HCT116 (cell line): ENCODE measurements around the gene GNLY. TPM values are rescaled to one million over a fixed set of nuclear protein-coding genes. Genes with fewer than 3 reads are reported as not detected.

Experiments used
- ATAC-seq: fragments of 200-7000 bp; cut with Tn5 transposase; 2 replicates; pipeline ENCODE4 v1.9.1; 2020; ENCODE audit warnings: mild to moderate bottlenecking, moderate library complexity
- BruUV-seq: library from RNA; stranded (reverse); fragments of 400-500 nt; replicated peaks from 2 replicates; lab custom pipeline; 2021; lab: Mats Ljungman, UMichigan
- CTCF ChIA-PET: fragments of 300-600 bp; sonication (Branson Sonifier 250); formaldehyde crosslinking; loops from one replicate; lab custom pipeline; 2021; ENCODE audit warnings: antibody characterized with exemption; lab: Charles Lee
- POLR2A ChIA-PET: fragments of 300-600, 350-600 bp; sonication (Branson Sonifier 250); formaldehyde crosslinking; loops from one replicate; lab custom pipeline; 2021; ENCODE audit warnings: antibody characterized with exemption; lab: Charles Lee
- RAD21 ChIA-PET, 2 experiments: fragments of 300-600 bp; sonication (Branson Sonifier 250); formaldehyde crosslinking; loops; one replicate each; lab custom pipeline; 2023; ENCODE audit warnings: low total read pairs in 2 of 2; ENCODE audit not compliant: uncharacterized antibody in 2 of 2, unreplicated experiment in 2 of 2, low non-redundant PET in 1 of 2; lab: Charles Lee
- DNase-seq: peaks from one replicate; pipeline ENCODE4 v3.0.0-alpha.2; 2010; ENCODE audit warnings: low read depth, low spot score
- H2AFZ ChIP-seq: fragments of 200-600 bp; shearing (Covaris generic), sonication (generic); 2 replicates; pipeline ENCODE4 v1.6.1; 2017; ENCODE audit warnings: low read depth, mixed run types, mixed read lengths, antibody characterized with exemption, low read length; ENCODE audit not compliant: poor library complexity, severe bottlenecking
- H3K27ac ChIP-seq: 2 replicates; pipeline ENCODE4 v1.5.1; 2012; ENCODE audit warnings: low read depth, low read length
- H3K27me3 ChIP-seq: fragments of 200-600 bp; sonication (generic); 2 replicates; pipeline ENCODE4 v1.6.1; 2016; ENCODE audit warnings: mixed run types, low read length, mixed read lengths; ENCODE audit not compliant: insufficient read depth
- H3K36me3 ChIP-seq, 2 experiments: fragments of 200-500 bp in 1 of 2; fragments of 200-600 bp in 1 of 2; sonication (Bioruptor generic) in 1 of 2; sonication (generic) in 1 of 2; 2 replicates each; pipeline versions ENCODE4 v1.5.1 to v1.6.1; 2014 to 2016; ENCODE audit warnings: low read length in 2 of 2, inconsistent platforms in 1 of 2, mixed read lengths in 1 of 2, mixed run types in 1 of 2; ENCODE audit not compliant: insufficient read depth in 2 of 2, control insufficient read depth in 1 of 2
- H3K4me1 ChIP-seq, 2 experiments: fragments of 200-600 bp in 1 of 2; sonication (generic) in 1 of 2; 2 replicates each; pipeline versions ENCODE4 v1.5.1 to v1.6.1; 2012 to 2017; ENCODE audit warnings: low read length in 2 of 2, inconsistent platforms in 1 of 2, mild to moderate bottlenecking in 1 of 2, mixed read lengths in 1 of 2, mixed run types in 1 of 2, moderate library complexity in 1 of 2; ENCODE audit not compliant: insufficient read depth in 2 of 2, control insufficient read depth in 1 of 2
- H3K4me2 ChIP-seq: fragments of 200-600 bp; sonication (generic); 2 replicates; pipeline ENCODE4 v1.6.1; 2017; ENCODE audit warnings: mixed run types, low read length, mixed read lengths
- H3K4me3 ChIP-seq, 2 experiments: fragments of 200-600 bp in 1 of 2; sonication (generic) in 1 of 2; replicated peaks in 1 of 2; 2 replicates each; pipeline ENCODE4 v1.5.1; 2011 to 2016; ENCODE audit warnings: low read length in 2 of 2, control low read depth in 1 of 2, low read depth in 1 of 2, mild to moderate bottlenecking in 1 of 2, mixed read lengths in 1 of 2, mixed run types in 1 of 2
- H3K79me2 ChIP-seq: fragments of 200-600 bp; sonication (generic); 2 replicates; pipeline ENCODE4 v1.6.1; 2017; ENCODE audit warnings: mild to moderate bottlenecking, mixed run types, low read length, moderate library complexity, mixed read lengths; ENCODE audit not compliant: insufficient read depth
- H3K9ac ChIP-seq: fragments of 200-600 bp; sonication (generic); 2 replicates; pipeline ENCODE4 v1.6.1; 2016; ENCODE audit warnings: low read length, mixed read lengths
- H3K9me2 ChIP-seq: fragments of 200-600 bp; sonication (generic), shearing (Covaris generic); 2 replicates; pipeline ENCODE4 v1.6.1; 2017; ENCODE audit warnings: mixed run types, mild to moderate bottlenecking, moderate library complexity; ENCODE audit not compliant: insufficient read depth
- H3K9me3 ChIP-seq, 2 experiments: fragments of 200-500 bp in 1 of 2; fragments of 200-600 bp in 1 of 2; sonication (Bioruptor generic) in 1 of 2; sonication (generic) in 1 of 2; 2 replicates each; pipeline ENCODE4 v1.6.1; 2014 to 2017; ENCODE audit warnings: low read length in 2 of 2, mixed read lengths in 2 of 2, inconsistent platforms in 1 of 2, low read depth in 1 of 2, mild to moderate bottlenecking in 1 of 2, mixed run types in 1 of 2, moderate library complexity in 1 of 2; ENCODE audit not compliant: control insufficient read depth in 1 of 2, insufficient read depth in 1 of 2
- H4K20me1 ChIP-seq: fragments of 200-600 bp; sonication (generic), shearing (Covaris generic); 2 replicates; pipeline ENCODE4 v1.6.1; 2017; ENCODE audit warnings: mixed run types, mild to moderate bottlenecking, moderate library complexity; ENCODE audit not compliant: insufficient read depth
- ATF3 ChIP-seq: IDR thresholded peaks from 2 replicates; pipeline ENCODE4 v1.6.1; 2012
- EGR1 ChIP-seq: IDR thresholded peaks from 2 replicates; pipeline ENCODE4 v1.6.1; 2012; ENCODE audit warnings: low read depth
- EZH2 ChIP-seq: fragments of 200-600 bp; sonication (generic); IDR thresholded peaks from 2 replicates; pipeline ENCODE4 v1.6.1; 2017; ENCODE audit warnings: antibody characterized with exemption, mixed run types
- EZH2phosphoT487 ChIP-seq: fragments of 200-600 bp; IDR thresholded peaks from 2 replicates; pipeline ENCODE4 v1.6.1; 2018; ENCODE audit warnings: antibody characterized with exemption, borderline replicate concordance
- JUND ChIP-seq: IDR thresholded peaks from 2 replicates; pipeline ENCODE4 v1.6.1; 2012
- POLR2AphosphoS5 ChIP-seq: IDR thresholded peaks from 2 replicates; pipeline ENCODE4 v1.6.1; 2011; ENCODE audit warnings: mild to moderate bottlenecking, low read depth, low read length, moderate library complexity
- YY1 ChIP-seq: IDR thresholded peaks from 2 replicates; pipeline ENCODE4 v1.6.1; 2011; ENCODE audit warnings: low read length, low read depth, moderate library complexity, mild to moderate bottlenecking; ENCODE audit not compliant: insufficient replicate concordance; ENCODE audit errors: extremely low read depth
- intact Hi-C: fragments of 100-400 bp; cut with micrococcal nuclease; formaldehyde crosslinking; loops from 2 replicates; pipeline ENCODE4 v1.10.0; 2022
- total RNA-seq: library from RNA; stranded (reverse); gene quantifications from one replicate; pipeline ENCODE4 v1.2.1, GENCODE V29; 2021; ENCODE audit not compliant: unreplicated experiment

GNLY gene
- total RNA-seq, 1 experiment from 2014 or later = 0.74 TPM

DNA sequence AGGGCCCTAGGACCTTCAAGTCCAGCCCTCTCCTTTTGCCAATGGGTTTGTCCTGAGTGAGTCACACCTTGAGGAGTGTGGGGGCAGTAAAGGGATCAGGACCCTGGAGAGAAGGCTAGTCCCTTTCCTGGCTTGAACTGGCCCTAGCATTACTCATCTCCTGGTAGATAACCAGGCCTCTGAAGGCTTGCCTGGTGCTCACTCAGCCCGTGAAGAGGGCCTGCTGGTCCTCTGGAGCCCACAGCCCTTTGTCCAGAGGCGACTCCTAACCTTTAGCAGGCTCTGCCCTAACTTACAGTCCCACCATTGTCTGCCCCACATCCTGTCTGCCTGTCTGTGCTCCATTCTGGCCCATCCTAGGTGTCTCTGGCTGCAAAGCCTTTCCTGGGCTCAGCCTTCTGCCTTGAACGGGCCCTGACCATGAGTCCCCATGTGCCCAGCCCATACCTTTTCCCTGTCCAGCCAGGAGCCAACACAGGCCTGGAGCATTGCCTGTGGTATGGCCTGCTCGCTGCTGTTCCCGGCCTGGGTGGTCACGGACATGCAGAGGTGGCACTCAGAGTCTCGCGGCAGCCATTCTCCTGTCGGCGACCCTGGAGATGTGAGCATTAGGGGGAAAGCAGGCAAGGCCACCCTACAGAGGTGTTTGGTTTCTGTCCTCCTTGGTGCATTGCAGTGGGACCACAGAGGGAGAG is 31.1 kb upstream of the GNLY start:
- ChIA-PET RAD21 (no interaction called here), POLR2A (no interaction called here)
- H2AFZ ChIP-seq = no peak overlapping the region
- H3K9me2 ChIP-seq = no peaks in the 10 kb centered on the region
- H3K9me3 ChIP-seq = no peaks in the 10 kb centered on the region
- no peak overlapping the region for H3K9ac ChIP-seq
- no peak for TF ChIP-seq YY1
- TF ChIP-seq, all 23 proteins: peak for 0
- intact Hi-C loops = no loop called here
- no peak overlapping the region; the same call in 1 of the 2 replicates for H3K4me2 ChIP-seq
- H3K27me3 ChIP-seq = no peaks in the 10 kb centered on the region
- no peaks in the 10 kb centered on the region for H3K36me3 ChIP-seq
- no peak overlapping the region for H3K4me3 ChIP-seq
- peak; percentile 72 for ATAC-seq
- H3K4me1 ChIP-seq = peaks cover 0 to 15% of the 10 kb centered on the region in 2 experiments; a peak in 2 of 4 replicates
- no TSS peak for BruUV-seq
- CTCF ChIA-PET = interaction anchor here (0.7 to 1.0 kb wide), 2 partner anchors 16 kb away, joined by 3 to 4 read pairs; no protein-coding TSS in a partner anchor
- peak; percentile 35 for DNase-seq
- no peaks in the 10 kb centered on the region for H3K79me2 ChIP-seq
- H4K20me1 ChIP-seq = no peaks in the 10 kb centered on the region
- H3K27ac ChIP-seq = no peak overlapping the region

- H2AFZ ChIP-seq = no peak overlapping the region
- BruUV-seq = no TSS peak
- H3K4me3 ChIP-seq = no peak overlapping the region
- H3K9me3 ChIP-seq = no peaks in the 10 kb centered on the region
- no peak for ATAC-seq
- H3K9ac ChIP-seq = no peak overlapping the region
- intact Hi-C loops = no loop called here
- no peak for DNase-seq
- ChIA-PET RAD21 (no interaction called here), POLR2A (no interaction called here), CTCF (interaction anchor here (1.0 kb wide), 1 partner anchor 15 kb away, joined by 3 read pairs; no protein-coding TSS in a partner anchor)
- TF ChIP-seq EZH2 (no peak), EZH2phosphoT487 (no peak), ATF3 (no peak), EGR1 (no peak), JUND (no peak), POLR2AphosphoS5 (no peak)
- TF ChIP-seq, all 23 proteins: peak for 0
- no peak overlapping the region for H3K4me2 ChIP-seq
- no peaks in the 10 kb centered on the region for H3K9me2 ChIP-seq
- H4K20me1 ChIP-seq = no peaks in the 10 kb centered on the region
- no peaks in the 10 kb centered on the region for H3K79me2 ChIP-seq
- no peaks in the 10 kb centered on the region for H3K36me3 ChIP-seq
- no peaks in the 10 kb centered on the region for H3K27me3 ChIP-seq
- peaks cover 0 to 15% of the 10 kb centered on the region in 2 experiments; a peak in 2 of 4 replicates for H3K4me1 ChIP-seq
- no peak overlapping the region for H3K27ac ChIP-seq
These were observed 30.3 kb upstream of the GNLY start for GRCh38 chr2:85663594-85664565.
